Stimulated activated CD8-positive, alpha-beta memory T cell treated with anti-CD3 and anti-CD28 coated beads, Interleukin-12 subunit alpha, Interleukin-12 subunit beta, amount 100 ng/mL, for 24 hours (primary cell): ENCODE results near the gene GOT1.

Source experiments
- DNase-seq: peaks from one replicate; pipeline ENCODE4 v3.0.0-alpha.2; 2020; ENCODE audit errors: extremely low read depth

Gene GOT1

DNA sequence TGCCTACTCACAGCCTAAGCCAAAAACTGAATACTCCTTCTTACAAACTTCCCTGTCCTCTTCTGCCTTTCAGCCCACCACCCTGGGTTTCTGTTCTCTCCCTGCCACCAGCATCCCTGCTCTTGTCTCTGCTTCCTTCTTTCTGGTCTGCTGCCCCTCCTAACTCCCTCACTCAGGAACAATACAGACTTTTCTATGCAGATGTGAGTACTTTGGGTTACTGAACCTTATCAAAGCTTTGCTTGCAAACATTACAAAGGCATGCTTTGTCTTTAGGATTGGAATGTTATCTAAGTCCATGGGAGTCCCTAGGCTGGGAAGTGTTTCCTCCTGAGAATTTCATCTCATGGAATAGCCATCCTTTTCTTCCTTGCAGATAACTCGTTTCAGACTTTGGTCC is 72.3 kb downstream of the GOT1 start:
- no peak for DNase-seq

DNA sequence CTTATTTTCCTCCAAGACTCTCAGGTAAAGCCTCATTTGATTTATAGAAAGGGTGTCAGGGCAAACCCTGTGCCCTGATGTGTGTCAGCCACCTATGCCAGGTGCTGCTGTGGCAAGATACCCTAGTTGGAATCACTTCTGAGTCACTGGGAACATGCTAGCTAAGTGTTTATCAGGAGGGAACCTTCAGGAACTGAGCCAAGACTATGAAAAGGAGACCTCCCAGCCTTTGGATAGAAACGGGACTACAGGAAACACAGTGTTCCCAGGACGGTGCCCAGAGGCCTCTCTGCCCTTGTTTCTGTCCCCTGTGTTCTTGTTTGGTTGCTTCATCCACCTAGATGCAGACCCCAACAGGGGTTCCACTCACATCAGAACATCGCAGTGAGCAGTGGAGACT is 72.7 kb downstream of the GOT1 start:
- no peak for DNase-seq

DNA sequence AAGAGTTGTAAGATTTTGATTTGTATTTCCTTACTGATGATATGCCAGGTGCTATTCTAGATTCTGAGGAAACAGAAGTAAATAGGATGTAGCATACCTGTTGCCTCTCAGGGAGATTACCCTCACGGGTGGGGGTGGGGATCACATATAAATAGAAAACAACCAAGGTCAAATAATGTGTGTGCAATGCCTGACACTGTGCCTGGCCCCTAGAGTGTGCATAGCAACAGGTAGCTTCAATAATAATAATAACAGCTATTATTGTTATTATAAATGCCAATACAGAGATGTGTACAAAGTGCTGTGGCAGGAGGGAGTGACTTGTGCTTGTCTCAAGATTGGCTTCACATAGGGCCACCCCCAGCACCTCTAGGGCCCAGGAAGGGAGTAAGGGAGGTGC is 77.2 kb downstream of the GOT1 start:
- no peak for DNase-seq

DNA sequence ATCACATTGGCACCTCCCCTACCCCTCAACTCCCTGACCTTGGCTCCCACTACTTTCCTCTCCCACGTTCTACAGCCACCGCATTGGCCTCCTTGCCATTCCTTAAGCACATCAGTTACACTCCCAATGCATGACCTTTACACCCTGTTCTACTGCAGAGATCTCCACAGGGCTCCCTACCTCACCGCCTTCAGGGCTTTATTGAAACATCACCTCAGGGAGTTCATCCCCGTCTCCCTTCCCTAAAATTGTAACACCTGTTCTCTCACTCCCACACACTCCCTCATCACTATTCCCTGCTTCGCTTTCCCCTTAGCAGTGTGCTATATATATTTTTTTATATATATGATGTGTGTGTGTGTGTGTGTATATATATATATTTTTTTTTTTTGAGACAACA is 82.8 kb downstream of the GOT1 start:
- DNase-seq, result no peak
